SK-MEL-5 (cell line): ENCODE results near the gene MCRIP2. TPM values are rescaled to one million over a fixed set of nuclear protein-coding genes. Genes with fewer than 3 reads are reported as not detected.
"Not testable (repeated sequence)": the region's sequence is repeated elsewhere in the genome, so short reads cannot be mapped to it uniquely, and the experiment has no call there.

Source experiments
- DNase-seq: peaks from one replicate; pipeline ENCODE4 v3.0.0-alpha.2; 2016; ENCODE audit warnings: low read depth, low spot score
- in situ Hi-C: cut with HindIII; loops from 2 replicates; pipeline ENCODE4 v1.10.0; 2016; ENCODE audit warnings: low sequenced_read_pairs, high pct_unique_total_duplicates, low pct_unique_long_range_greater_than_20kb
- polyA plus RNA-seq, 2 experiments: library from polyadenylated mRNA; depleted of rRNA; stranded (reverse); fragments of >200 nt; gene quantifications; 2 replicates each; pipeline ENCODE4 v1.2.3, GENCODE V29; 2015
- total RNA-seq: library from RNA; depleted of rRNA; stranded (reverse); fragments of >200 nt; shearing (Covaris generic); gene quantifications from 2 replicates; pipeline ENCODE4 v1.2.3, GENCODE V29; 2014; rRNA removed

The MCRIP2 gene, protein sequence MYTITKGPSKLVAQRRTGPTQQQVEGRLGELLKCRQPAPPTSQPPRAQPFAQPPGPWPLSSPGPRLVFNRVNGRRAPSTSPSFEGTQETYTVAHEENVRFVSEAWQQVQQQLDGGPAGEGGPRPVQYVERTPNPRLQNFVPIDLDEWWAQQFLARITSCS
- total RNA-seq = 34.4 and 37.8 TPM in 2 replicates
- polyA plus RNA-seq (2015; cell fraction: cytosol; rRNA removed) = 36.0 and 43.0 TPM in 2 replicates
- 60.3 and 75.1 TPM in 2 replicates for polyA plus RNA-seq (2015; cell fraction: nucleus; rRNA removed)

DNA sequence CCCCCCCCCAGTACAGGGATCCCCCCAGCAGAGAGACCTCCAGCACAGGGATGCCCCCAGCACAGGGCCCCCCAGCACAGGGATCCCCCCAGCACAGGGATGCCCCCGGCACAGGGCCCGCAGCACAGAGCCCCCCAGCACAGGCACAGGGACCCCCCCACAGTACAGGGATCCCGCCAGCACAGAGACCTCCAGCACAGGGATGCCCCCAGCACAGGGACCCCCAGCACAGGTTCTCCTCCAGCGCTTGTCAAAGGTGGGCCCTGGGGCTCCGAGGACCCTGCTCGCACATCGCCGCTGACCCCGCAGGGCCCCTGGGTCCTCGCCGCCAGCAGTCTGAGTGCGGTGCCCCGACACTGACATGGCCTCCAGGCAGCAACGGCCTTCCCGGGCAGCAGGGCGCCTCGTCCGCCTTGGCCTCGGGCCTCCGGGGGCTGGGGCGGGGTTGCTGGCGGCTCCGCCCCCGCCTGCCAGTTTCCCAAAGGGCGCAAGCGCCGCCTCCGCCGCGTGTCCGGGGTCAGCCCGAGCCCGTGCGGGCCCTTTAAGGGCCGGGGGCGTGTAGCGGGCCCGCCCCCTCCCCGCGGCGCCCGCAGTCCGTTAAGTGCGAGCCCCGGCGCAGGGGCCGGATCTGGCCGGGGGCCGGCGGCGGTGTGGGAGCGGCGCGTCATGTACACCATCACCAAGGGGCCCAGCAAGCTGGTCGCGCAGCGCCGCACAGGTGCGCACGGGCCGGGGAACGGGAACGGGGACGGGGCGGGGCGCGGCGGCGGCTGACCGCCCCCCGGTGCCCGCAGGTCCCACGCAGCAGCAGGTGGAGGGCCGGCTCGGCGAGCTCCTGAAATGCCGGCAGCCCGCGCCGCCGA lies at the start of gene MCRIP2:
TSS of gene MCRIP2 (plus strand) at position 503 of the 863 bp plus-strand sequence. CDS start at position 667, 164 bp downstream.
- in situ Hi-C loops = no loop called here
- DNase-seq = peak; percentile 71

DNA sequence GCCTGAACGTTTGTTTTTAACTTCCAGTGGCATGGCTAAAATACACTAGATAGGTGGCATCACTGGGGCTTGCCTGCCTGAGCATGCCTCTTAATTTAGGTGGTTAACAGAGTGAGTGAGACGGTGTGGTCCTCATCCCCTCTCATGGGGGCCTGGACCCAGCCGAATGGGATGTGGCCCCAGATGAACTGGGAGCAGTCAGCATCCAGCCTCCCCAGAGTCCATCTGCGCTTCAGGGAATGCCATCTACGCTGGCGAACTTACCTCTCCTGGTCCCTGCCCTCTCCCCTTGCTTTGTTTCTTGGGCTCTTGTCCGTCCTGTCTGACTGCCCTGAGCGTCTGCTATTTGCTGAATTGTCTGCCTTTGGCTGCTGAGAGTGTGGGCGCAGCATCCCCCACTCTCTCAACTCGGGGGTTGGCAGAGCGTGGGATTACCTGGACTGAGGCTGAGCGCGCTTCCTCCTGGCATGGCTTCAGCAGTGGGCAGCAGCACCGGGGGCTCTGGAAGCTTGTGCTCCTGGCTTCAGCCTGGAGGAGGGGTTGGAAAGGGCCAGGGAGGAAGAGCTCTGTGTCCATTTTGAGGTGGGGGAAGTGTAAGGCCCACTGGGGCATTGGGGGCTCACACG lies 49.6 kb upstream of the MCRIP2 start:
- no peak for DNase-seq
- in situ Hi-C loops = no loop called here

DNA sequence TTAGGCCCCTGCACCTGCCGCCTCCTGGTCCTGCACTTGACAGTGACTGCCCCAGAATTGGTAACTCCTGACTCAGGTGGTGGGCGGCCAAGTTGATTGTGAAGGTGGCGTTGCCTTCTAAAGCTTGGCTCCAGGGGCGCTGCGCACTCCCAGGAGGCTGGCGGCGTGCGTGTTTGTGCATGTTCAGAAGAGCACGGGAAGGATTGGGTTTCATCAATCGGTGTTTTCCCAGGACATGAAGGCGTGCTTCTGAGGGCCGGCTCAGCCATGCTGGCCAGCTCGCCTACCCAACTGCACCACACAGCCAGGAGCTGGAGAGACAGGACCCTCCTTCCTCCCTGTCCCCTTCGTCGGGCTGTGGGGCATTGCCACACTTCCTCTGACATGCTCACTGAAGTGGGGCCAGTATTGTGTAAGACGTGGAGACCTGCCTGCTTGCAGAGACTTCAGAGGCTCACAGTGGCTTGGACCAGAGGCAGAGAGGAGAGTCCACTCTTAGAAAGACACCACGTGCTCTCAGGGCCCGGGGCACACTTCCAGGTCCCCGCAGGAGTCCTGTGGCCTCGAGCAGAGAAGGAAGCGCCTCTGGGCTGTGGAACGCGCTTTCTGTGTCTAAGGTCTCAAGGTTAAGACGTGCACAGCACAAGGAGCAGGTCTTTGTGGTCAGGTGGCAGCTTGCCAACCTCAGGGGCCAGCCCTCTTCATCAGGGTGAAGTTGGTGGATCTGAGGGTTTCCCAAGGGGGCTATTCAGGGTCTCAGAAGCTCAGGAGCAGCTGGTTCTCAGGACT lies 48.9 kb upstream of the MCRIP2 start:
- DNase-seq = no peak
- in situ Hi-C loops = no loop called here

DNA sequence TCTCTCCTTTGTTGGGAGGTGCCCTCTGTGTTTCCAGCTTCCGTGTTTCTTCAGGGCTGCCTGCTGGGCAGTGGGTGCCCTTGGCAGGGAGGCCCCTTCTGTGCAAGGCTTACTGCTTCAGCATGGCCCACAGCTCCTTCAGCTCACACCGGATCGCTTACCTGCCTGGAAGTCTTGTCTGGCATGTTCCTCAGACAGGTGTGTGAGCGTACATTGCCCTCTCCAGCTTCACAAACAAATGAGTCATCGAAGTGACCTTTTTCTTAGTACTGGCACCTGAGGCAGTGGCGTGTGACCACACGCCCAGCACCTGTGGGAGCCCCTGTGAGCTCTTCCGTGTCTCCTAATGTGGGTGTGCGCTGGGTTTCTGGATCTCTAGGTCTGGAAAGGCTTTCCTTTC lies 48.2 kb upstream of the MCRIP2 start:
- DNase-seq = no peak
- in situ Hi-C loops = no loop called here

DNA sequence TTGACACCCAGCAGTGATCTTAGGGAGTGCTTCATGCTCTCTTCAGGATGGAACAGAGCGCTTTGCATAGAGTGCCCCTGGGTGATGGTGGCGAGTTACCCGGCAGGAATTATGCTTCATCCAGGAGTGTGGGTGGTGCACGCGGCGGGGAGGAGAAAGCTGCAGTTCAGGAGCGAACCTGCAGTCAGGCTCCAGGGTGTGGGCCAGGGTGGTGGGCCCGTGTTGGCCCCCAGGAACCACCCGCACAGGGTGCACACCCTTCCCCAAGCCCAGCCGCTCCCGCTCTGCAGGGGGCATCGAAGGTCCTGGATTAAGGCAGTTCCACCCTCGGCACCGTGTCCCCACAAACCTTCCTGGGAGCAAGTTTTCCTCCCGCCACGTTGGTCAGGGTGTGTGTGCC lies 47.8 kb upstream of the MCRIP2 start:
- no peak for DNase-seq
- in situ Hi-C loops = no loop called here

DNA sequence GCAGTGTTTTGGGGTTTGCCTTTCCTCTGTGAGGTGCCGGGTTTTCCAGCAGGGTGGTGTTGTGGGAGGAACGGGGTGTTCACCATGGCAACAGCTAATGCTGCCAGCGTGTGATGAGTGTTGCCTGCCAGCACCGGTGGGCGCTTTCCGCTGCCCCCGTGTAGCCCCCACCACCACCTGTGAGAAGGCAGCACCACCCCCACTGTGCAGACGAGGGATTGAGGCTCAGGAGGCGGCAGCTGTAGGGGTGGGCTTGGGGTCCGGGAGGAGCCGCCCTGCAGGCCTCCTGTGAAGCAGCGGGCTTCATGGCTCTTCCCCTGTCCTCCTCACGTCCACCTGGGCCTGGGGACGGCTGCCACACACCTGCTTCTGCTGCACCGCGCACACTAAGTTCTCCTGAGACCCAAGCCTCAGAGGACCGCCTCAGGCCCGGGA lies 46.5 kb upstream of the MCRIP2 start:
- in situ Hi-C loops = no loop called here
- no peak for DNase-seq

DNA sequence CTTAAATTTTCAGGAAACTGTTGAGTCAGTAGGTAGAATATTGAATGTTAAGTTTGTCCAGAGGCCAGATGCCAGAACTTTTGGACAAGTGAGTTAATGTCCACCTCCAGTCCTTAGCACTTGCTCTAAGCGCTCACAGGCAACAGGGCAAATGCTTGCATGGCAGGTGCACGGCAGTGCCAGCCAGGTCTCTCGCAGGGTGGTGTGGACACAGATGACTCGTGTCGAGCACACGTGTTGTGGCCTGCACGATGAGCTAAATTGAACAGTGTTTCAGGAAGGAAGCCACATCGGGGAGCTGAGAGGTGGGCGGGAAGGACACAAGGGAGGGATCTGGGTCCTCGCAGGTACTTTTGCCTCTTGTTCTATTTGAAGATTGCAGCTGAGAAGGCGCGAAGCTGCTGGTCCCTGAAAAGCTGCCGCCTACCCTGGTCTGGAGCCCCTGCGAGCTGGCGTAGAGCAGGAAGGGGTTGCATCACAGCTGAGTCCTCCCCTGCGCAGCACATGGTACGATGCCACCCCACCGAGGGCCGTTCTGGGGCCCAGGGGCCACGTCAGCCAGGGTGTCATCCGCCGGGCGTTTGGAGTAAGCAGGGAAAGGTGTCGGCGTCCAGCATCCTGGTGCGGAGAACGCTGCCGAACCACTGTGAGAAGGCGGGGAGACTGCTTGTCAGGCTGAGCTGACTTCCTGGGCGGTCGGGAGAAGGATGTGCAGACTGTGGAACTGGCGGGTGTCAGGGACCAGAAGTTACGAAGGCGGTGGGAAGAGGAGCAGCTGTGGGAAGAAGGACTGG lies 45.5 kb upstream of the MCRIP2 start:
- in situ Hi-C loops = no loop called here
- no peak for DNase-seq

DNA sequence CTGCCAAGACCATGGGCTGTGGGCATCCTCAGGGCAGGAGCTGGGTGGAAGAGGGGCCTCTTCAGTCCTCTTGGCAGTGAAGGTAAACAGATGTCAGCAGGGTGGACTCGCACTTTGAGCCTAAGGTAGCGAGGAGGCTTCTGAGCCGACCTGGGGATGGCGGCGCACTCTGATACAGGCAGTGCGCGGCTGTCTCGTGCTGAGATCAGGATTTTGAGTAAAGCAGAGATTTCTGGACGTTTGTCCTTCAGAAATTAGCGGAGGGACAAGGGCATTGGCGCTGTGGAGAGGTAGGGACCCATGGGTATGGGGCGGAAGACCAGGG lies 44.9 kb upstream of the MCRIP2 start:
- in situ Hi-C loops = no loop called here
- DNase-seq = no peak

DNA sequence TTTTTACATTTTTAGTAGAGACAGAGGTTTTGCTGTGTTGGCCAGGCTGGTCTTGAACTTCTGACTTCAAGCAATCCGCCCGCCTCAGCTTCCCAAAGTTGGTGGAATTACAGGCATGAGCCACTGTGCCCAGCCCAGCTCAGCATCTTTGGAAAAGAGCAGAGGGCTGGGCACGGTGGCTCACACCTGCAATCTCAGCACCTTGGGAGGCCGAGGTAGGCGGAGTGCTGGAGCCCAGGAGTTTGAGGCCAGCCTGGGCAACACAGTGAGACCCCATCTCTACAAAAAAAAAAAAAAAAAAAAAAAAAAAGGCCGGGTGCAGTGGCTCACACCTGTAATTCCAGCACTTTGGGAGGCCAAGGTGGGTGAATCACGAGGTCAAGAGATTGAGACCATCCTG lies 44.0 kb upstream of the MCRIP2 start:
- DNase-seq, in situ Hi-C loops: not testable (repeated sequence)

DNA sequence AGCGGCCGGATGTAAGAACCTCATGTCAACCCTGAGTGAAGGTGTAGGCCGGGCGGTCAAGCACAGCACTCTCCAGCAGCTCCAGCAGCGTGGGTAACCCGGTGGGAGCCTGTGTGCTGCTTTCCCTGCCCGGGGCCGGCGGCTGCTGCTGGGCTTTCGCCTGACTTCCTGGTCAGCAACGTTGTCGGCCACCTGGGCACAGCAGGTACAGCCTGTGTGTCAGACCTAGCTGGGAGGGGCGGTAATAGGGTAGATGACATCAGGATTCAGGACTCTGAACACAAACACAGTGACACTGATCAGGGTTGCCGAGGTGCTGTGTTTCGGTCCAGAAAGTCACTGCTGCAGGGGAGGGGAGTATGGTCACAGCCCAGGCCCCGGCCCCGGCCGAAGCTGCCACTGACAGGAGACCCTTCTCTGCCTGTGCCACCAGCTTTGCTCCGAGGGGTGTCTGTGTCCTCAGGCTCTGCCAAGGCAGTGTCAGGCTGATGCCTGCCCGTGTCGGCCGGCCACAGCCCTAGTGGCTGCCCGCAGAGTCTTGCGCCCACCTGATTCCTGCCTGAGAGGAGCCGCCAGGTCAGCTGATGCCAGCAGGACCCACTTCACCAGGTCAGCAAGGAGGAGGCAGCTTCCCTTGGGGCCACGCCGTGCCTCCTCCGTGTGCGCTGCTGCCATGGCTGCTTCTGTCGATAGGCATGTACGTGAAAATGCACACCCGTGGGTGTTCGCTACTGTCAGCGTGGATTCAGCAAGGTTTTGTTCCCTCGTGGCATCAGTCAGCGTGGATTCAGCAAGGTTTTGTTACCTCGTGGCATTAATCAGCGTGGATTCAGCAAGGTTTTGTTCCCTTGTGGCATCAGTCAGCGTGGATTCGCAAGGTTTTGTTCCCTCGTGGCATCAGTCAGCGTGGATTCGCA lies 42.5 kb upstream of the MCRIP2 start:
- in situ Hi-C loops = no loop called here
- no peak for DNase-seq

DNA sequence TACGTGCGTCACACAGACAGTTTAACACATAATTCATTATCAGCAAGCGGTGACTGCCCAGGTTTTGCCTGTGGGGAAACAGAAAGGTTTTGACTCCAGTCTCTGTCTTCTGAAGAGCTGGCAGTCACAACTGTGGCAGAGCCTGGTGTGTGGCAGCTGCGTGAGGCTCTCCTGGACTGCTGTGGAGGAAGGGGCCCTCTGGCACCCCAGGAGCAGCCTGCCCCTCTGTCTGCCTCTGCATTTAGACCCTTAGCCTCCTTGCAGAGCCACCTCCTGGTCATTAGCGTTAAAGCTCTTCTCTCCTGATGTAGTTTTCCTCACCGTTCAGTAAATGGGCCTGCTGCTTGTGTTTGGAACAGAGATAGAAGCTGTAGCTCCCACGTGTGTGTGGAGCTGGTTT lies 40.8 kb upstream of the MCRIP2 start:
- in situ Hi-C loops = no loop called here
- peak; percentile 52 for DNase-seq

DNA sequence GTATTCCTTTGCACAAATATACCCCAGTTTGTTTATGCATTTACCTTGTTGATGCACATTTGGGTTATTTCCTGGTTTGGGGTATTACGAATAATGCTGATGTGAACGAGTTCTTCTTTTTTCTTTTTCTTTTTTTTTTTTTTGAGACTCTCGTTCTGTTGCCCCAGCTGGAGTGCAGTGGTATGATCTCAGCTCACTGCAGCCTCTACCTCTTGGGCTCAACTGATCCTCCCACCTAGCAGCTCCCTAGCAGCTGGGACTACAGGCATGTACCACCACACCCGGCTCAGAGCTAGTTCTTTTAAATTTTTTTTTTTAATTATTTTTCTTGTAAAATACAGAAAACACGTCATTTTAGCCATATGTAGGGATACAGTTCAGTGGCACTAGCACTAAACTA lies 37.7 kb upstream of the MCRIP2 start:
- in situ Hi-C loops = no loop called here
- DNase-seq = no peak

DNA sequence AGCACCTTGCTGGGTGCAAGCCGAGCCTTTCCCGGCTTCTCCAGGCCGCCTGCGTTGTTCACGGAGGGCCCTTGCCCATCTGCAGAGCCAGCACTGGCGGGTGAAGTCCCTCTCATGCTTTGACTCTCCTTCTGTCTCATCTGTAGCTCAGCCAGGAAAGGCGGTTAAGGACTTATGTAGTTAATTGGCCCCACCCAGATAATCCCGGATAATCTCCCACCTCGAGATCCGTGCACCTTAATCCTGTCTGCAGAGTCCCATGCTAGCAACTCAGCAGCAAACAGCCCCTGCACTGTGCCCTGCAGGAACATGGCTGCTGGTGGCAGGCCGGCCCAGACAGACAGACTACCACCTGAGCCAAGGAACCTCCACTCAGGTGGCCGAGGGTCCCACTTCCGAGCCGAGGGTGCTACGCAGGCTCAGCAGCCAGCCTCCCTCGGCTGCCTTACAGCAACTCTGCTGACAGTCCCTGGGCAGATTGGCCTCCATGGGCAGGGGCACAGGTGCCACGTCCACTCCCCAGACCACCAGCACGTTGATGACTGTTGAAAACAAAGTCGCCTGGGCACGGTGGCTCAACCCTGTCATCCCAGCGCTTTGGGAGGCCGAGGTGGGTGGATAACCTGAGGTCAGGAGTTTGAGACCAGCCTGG lies 34.8 kb upstream of the MCRIP2 start:
- DNase-seq = no peak
- in situ Hi-C loops = no loop called here

DNA sequence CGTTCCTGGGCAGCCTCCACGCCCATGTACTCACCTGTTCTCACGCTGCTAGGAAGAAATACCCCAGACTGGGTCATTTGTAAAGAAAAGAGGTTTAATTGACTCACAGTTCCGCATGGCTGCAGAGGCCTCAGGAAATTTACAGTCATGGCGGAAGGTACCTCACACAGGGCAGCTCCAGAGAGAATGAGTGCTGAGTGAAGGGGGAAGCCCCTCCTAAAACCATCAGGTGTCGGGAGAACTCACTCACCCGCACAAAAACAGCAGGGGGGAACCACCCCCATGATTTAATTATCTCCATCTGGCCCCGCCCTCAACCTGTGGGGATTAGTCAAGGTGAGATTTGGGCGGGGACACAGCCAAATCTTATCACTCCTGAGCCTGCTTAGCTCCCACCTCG lies 33.6 kb upstream of the MCRIP2 start:
- no peak for DNase-seq
- in situ Hi-C loops = no loop called here

DNA sequence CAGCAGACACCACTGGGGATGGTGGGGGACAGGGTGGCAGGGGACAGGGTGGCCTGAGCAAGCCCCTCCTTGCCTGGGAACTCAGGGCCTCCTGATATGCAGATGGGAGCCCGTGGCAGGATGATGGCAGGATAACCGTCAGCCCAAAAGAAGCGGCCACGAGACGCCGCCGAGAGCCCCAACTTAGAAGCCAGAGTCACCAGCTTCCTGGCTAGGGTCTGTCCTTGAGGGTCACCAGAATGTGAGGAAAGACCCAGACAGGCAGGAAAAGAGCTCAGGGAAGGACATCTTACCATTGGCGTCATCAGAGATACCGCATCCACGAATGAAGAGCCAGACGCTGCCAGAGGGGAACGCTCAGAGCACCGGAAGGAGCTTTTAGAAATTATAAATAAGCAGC lies 32.3 kb upstream of the MCRIP2 start:
- in situ Hi-C loops = no loop called here
- no peak for DNase-seq

DNA sequence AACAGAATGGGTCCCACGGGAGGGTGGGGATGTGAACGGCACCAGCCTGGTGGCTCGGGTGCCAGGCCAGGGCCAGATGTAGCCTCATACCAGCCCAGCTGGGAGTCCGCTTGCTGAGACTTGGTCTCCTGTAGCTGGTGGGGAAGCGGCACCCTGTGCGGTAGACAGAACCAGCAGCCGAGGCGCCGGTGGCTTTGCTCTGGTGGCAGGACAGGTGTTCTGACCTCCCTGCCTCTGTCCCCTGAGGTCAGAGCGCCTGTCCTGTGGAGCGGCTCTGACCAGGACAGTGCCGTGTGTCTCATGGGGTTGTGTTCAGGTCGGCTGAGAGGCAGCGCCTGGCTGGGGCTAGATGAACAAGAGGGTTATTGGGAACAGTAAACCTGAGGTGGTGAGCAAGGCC lies 31.6 kb upstream of the MCRIP2 start:
- DNase-seq = no peak
- in situ Hi-C loops = no loop called here
